CD4-positive, alpha-beta T cell (primary cell): ENCODE results near the gene KIAA0753. TPM values are rescaled to one million over a fixed set of nuclear protein-coding genes. Genes with fewer than 3 reads are reported as not detected.

Experiments
- ATAC-seq: fragments of 200-7000 bp; cut with Tn5 transposase; one replicate; pipeline ENCODE4 v1.10.0; 2022; ENCODE audit warnings: mild to moderate bottlenecking; ENCODE audit not compliant: poor library complexity
- CTCF ChIA-PET: fragments of 350-600 bp; sonication (Branson Sonifier 250); formaldehyde crosslinking; loops from one replicate; lab custom pipeline; 2021; ENCODE audit warnings: antibody characterized with exemption, inconsistent platforms; lab: Charles Lee
- POLR2A ChIA-PET: fragments of 350-600 bp; sonication (Branson Sonifier 250); formaldehyde crosslinking; loops from one replicate; lab custom pipeline; 2021; ENCODE audit warnings: antibody characterized with exemption, inconsistent platforms; lab: Charles Lee
- DNase-seq, 14 experiments: peaks; one replicate each; pipeline ENCODE4 v3.0.0-alpha.2; 2013 to 2020; ENCODE audit warnings: mixed read lengths in 2 of 14
- H3K27ac ChIP-seq, 2 donors: one replicate each; pipeline versions ENCODE4 v1.5.1 to v1.7.0; 2013; ENCODE audit warnings: low read length in 2 of 2, low read depth in 1 of 2, mild to moderate bottlenecking in 1 of 2
- H3K27me3 ChIP-seq, 2 experiments: 1 replicate in 1 of 2; 2 replicates in 1 of 2; pipeline versions ENCODE4 v1.6.1 to v1.7.0; 2013; ENCODE audit warnings: low read length in 2 of 2, control low read depth in 1 of 2, mild to moderate bottlenecking in 1 of 2, moderate library complexity in 1 of 2; ENCODE audit not compliant: insufficient read depth in 2 of 2, control insufficient read depth in 1 of 2
- H3K36me3 ChIP-seq: one replicate; pipeline ENCODE4 v1.6.1; 2013; ENCODE audit warnings: low read length, control low read depth; ENCODE audit not compliant: insufficient read depth
- H3K4me1 ChIP-seq: one replicate; pipeline ENCODE4 v1.6.1; 2013; ENCODE audit warnings: low read length, control low read depth; ENCODE audit not compliant: insufficient read depth
- H3K4me3 ChIP-seq: one replicate; pipeline ENCODE4 v1.5.1; 2013; ENCODE audit warnings: mild to moderate bottlenecking, low read length, moderate library complexity
- H3K9me3 ChIP-seq, 2 experiments: 1 replicate in 1 of 2; 2 replicates in 1 of 2; pipeline versions ENCODE4 v1.6.1 to v1.7.0; 2013; ENCODE audit warnings: low read length in 2 of 2, mild to moderate bottlenecking in 2 of 2, control low read depth in 1 of 2, moderate library complexity in 1 of 2; ENCODE audit not compliant: control insufficient read depth in 1 of 2, insufficient read depth in 1 of 2
- H3K27ac Mint-ChIP-seq: one replicate; pipeline ENCODE4 v1.8.0; 2020; ENCODE audit warnings: mixed read lengths
- H3K27me3 Mint-ChIP-seq: one replicate; pipeline ENCODE4 v1.8.0; 2021; ENCODE audit warnings: mixed read lengths
- H3K36me3 Mint-ChIP-seq: one replicate; pipeline ENCODE4 v1.8.0; 2021; ENCODE audit warnings: low read depth, mixed read lengths
- H3K4me1 Mint-ChIP-seq: one replicate; pipeline ENCODE4 v1.8.0; 2021; ENCODE audit warnings: low read depth, mixed read lengths
- H3K4me3 Mint-ChIP-seq: one replicate; pipeline ENCODE4 v1.8.0; 2020; ENCODE audit warnings: mild to moderate bottlenecking, mixed read lengths
- H3K9me3 Mint-ChIP-seq: one replicate; pipeline ENCODE4 v1.8.0; 2020; ENCODE audit warnings: mixed read lengths
- intact Hi-C, 2 experiments: fragments of 100-400 bp; cut with DNase I in 1 of 2; cut with micrococcal nuclease in 1 of 2; formaldehyde crosslinking; loops; one replicate each; pipeline versions ENCODE4 v1.15.1 to v1.9.0; 2023 to 2025; cut with DNase I, micrococcal nuclease
- total RNA-seq, 174 experiments: library from RNA in 2 of 174; stranded (reverse) in 2 of 174; gene quantifications; one replicate each; pipeline ENCODE4 v1.2.3 and lab custom pipeline; 2021 to 2026
- TF ChIP-seq, protein P1 (sequence below): fragments of 200-600 bp; IDR thresholded peaks from one replicate; pipeline ENCODE4 v1.8.0; 2022; ENCODE audit warnings: antibody characterized with exemption, mild to moderate bottlenecking

The KIAA0753 gene
- total RNA-seq, 2 experiments from 2014 or later, result 8.9 to 11.7 TPM

DNA sequence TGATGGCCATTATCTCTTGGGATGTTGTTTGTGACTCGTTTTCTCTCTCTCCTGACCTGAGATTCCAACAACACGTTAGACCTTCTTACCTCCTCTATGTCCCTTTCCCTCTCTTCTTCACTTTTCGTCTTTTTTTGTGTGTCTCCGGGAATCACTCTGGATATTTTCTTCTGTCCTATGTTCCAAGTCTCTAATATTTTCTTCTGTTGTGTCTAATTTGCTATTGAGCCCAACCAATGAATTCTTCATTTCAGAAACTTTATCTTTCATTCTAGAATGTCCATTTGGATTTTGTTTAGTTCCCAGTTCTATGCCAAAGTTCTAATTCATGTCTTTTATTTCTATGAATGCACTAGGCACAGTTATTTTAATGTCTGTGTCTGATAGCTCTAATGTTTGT lies 57.1 kb downstream of the KIAA0753 start:
- Histone ChIP-seq H3K4me3 (no peak overlapping the region), H3K27me3 (no peaks in the 10 kb centered on the region), H3K9me3 (no peaks in the 10 kb centered on the region), H3K27ac (no peak overlapping the region), H3K4me1 (no peaks in the 10 kb centered on the region), H3K36me3 (peaks cover 44% of the 10 kb centered on the region)
- ChIA-PET POLR2A (no interaction called here), CTCF (no interaction called here)
- H3K27ac Mint-ChIP-seq, result no peak overlapping the region
- intact Hi-C loops, result no loop called here
- H3K36me3 Mint-ChIP-seq, result peaks cover 78% of the 10 kb centered on the region
- H3K4me3 Mint-ChIP-seq, result no peak overlapping the region
- H3K9me3 Mint-ChIP-seq, result no peaks in the 10 kb centered on the region
- DNase-seq (no peak), ATAC-seq (no peak)
- TF ChIP-seq, protein P1, sequence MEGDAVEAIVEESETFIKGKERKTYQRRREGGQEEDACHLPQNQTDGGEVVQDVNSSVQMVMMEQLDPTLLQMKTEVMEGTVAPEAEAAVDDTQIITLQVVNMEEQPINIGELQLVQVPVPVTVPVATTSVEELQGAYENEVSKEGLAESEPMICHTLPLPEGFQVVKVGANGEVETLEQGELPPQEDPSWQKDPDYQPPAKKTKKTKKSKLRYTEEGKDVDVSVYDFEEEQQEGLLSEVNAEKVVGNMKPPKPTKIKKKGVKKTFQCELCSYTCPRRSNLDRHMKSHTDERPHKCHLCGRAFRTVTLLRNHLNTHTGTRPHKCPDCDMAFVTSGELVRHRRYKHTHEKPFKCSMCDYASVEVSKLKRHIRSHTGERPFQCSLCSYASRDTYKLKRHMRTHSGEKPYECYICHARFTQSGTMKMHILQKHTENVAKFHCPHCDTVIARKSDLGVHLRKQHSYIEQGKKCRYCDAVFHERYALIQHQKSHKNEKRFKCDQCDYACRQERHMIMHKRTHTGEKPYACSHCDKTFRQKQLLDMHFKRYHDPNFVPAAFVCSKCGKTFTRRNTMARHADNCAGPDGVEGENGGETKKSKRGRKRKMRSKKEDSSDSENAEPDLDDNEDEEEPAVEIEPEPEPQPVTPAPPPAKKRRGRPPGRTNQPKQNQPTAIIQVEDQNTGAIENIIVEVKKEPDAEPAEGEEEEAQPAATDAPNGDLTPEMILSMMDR, result no peak
- no peaks in the 10 kb centered on the region for H3K27me3 Mint-ChIP-seq
- H3K4me1 Mint-ChIP-seq, result no peaks in the 10 kb centered on the region

DNA sequence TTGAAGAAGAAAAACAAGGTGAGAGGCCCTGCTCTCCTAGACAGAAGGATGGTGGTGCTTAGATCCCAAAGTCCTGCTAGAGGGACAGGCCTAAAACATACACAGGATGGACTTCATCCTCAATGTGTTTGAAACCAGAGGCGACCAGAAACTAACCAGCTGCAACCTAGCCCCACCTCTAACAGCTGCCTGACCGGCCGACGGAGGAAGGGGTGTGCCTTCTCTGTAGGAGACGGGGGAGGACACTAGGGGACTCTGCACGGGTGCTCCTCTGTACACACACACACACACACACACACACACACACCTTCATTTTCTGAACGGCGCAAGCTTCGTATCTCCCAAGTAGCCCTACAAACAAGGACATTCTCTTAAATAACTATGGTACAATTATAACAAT lies 59.9 kb downstream of the KIAA0753 start:
- peaks cover 6% of the 10 kb centered on the region for H3K4me1 Mint-ChIP-seq
- no peaks in the 10 kb centered on the region for H3K9me3 ChIP-seq
- no peak for DNase-seq
- H3K27ac ChIP-seq, result no peak overlapping the region
- ChIA-PET POLR2A (no interaction called here), CTCF (no interaction called here)
- H3K27ac Mint-ChIP-seq, result no peak overlapping the region
- H3K27me3 ChIP-seq, result no peaks in the 10 kb centered on the region
- peaks cover 17% of the 10 kb centered on the region for H3K36me3 ChIP-seq
- peaks cover 64% of the 10 kb centered on the region for H3K36me3 Mint-ChIP-seq
- ATAC-seq, result no peak
- intact Hi-C loops, result no loop called here
- no peaks in the 10 kb centered on the region for H3K27me3 Mint-ChIP-seq
- no peak overlapping the region for H3K4me3 Mint-ChIP-seq
- H3K4me1 ChIP-seq, result peaks cover 7% of the 10 kb centered on the region
- no peaks in the 10 kb centered on the region for H3K9me3 Mint-ChIP-seq
- TF ChIP-seq, protein P1, result no peak
- no peak overlapping the region for H3K4me3 ChIP-seq

DNA sequence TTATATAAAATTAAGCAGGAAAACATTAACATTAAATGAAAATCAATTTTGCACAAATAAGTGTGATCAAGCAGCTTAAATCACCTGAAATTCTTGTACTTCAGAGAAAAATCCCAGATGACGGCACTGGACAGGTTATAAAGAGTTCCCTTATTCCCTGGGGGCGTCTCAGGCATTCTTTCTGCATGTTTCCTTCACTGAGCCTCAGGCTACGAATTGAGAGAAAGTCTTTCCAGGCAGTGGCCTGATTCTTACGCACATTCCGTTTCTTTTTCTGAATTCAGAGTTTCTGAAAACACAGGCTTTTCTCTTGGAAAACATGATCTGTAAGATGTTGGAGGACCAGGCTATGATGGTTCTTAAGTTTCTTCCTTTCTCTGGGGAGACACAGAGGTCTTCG lies 62.0 kb downstream of the KIAA0753 start:
- no peak overlapping the region for H3K4me3 ChIP-seq
- Mint-ChIP-seq H3K27ac (no peak overlapping the region), H3K9me3 (no peaks in the 10 kb centered on the region), H3K4me1 (peaks cover 15% of the 10 kb centered on the region), H3K4me3 (no peak overlapping the region), H3K27me3 (no peaks in the 10 kb centered on the region), H3K36me3 (peaks cover 42% of the 10 kb centered on the region)
- no peaks in the 10 kb centered on the region for H3K27me3 ChIP-seq
- no peaks in the 10 kb centered on the region for H3K9me3 ChIP-seq
- peaks cover 10% of the 10 kb centered on the region for H3K36me3 ChIP-seq
- ChIA-PET CTCF (no interaction called here), POLR2A (no interaction called here)
- ATAC-seq (no peak), DNase-seq (no peak)
- peaks cover 16% of the 10 kb centered on the region for H3K4me1 ChIP-seq
- no peak overlapping the region for H3K27ac ChIP-seq
- intact Hi-C loops, result no loop called here
- TF ChIP-seq, protein P1, result no peak
